ENCODE data around the gene GREB1L. TPM values are rescaled to one million over a fixed set of nuclear protein-coding genes. Genes with fewer than 3 reads are reported as not detected.

Gene GREB1L
- polyA plus RNA-seq, 1 donor (not counting 4 experiments of a cell fraction or from before 2014, with no cell fraction given) = 5.5 TPM

DNA sequence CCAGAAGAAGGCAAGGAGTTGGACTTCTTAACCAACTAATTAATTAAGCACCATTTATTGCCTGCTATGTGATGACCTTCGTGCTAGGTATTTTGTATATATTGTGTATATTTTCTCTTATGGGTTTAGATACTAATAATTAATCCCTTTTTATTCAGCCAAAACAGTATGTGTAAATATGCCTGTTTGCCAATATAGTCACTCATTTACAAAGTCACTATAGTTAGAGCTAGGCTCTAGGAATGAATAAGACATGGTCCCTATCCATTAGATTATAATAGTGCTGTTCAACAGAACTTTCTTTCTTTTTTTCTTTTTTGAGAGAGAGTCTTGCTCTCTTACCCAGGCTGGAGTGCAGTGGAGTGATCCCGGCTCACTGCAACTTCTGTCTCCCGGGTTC lies 51.4 kb downstream of the GREB1L start:
- H3K36me3 ChIP-seq (ENCODE audit: control insufficient read depth in 2 of 2, extremely low read depth in 1 of 2, insufficient read depth in 2 of 2, low read length in 2 of 2) = no peaks in the 10 kb centered on the region
- H3K4me1 ChIP-seq (ENCODE audit: control insufficient read depth, extremely low read depth, insufficient read depth, low read length) = peaks cover 11% of the 10 kb centered on the region
- no peaks in the 10 kb centered on the region for H4K20me1 ChIP-seq (ENCODE audit: control insufficient read depth, extremely low read depth, insufficient read depth, low read length)
- TF ChIP-seq EZH2 (IDR thresholded peaks at IDR 0.05; ENCODE audit: low read length) = no peak
- TF ChIP-seq, protein P1, sequence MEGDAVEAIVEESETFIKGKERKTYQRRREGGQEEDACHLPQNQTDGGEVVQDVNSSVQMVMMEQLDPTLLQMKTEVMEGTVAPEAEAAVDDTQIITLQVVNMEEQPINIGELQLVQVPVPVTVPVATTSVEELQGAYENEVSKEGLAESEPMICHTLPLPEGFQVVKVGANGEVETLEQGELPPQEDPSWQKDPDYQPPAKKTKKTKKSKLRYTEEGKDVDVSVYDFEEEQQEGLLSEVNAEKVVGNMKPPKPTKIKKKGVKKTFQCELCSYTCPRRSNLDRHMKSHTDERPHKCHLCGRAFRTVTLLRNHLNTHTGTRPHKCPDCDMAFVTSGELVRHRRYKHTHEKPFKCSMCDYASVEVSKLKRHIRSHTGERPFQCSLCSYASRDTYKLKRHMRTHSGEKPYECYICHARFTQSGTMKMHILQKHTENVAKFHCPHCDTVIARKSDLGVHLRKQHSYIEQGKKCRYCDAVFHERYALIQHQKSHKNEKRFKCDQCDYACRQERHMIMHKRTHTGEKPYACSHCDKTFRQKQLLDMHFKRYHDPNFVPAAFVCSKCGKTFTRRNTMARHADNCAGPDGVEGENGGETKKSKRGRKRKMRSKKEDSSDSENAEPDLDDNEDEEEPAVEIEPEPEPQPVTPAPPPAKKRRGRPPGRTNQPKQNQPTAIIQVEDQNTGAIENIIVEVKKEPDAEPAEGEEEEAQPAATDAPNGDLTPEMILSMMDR (optimal IDR thresholded peaks at IDR 0.05 in 1 of 3, IDR thresholded peaks at IDR 0.05 in 1 of 3, conservative IDR thresholded peaks at IDR 0.05 in 1 of 3; ENCODE audit: extremely low read depth in 1 of 3, insufficient read depth in 2 of 3, low read length in 3 of 3) = no peak
- FAIRE-seq (no peak), DNase-seq (ENCODE audit: low read depth, low spot score) (no peak)
- H2AFZ ChIP-seq (ENCODE audit: control insufficient read depth, low read length) = no peak overlapping the region
- no peaks in the 10 kb centered on the region for H3K27me3 ChIP-seq (ENCODE audit: control insufficient read depth, extremely low read depth, insufficient read depth, low read length)
- H3K4me3 ChIP-seq (ENCODE audit: control insufficient read depth in 2 of 3, extremely low read depth in 1 of 3, insufficient read depth in 2 of 3, low read depth in 1 of 3, low read length in 3 of 3) = no peak overlapping the region
- H3K4me2 ChIP-seq (ENCODE audit: control insufficient read depth, extremely low read depth, insufficient read depth, low read depth, low read length) = no peak overlapping the region
- H3K79me2 ChIP-seq (ENCODE audit: control insufficient read depth, insufficient read depth, low read length) = no peaks in the 10 kb centered on the region
- no peak overlapping the region for H3K27ac ChIP-seq (ENCODE audit: control insufficient read depth, insufficient read depth, low read length)
- no peaks in the 10 kb centered on the region for H3K9me1 ChIP-seq (ENCODE audit: control insufficient read depth, extremely low read depth, insufficient read depth, low read length)
- H3K9me3 ChIP-seq (ENCODE audit: control insufficient read depth, low read depth, low read length) = no peaks in the 10 kb centered on the region
- H3K9ac ChIP-seq (ENCODE audit: control insufficient read depth, extremely low read depth, insufficient read depth, low read length) = no peak overlapping the region
- dilution Hi-C loops (cut with MboI; ENCODE audit: extremely low pct_ligation_motif_present, low sequenced_read_pairs) = no loop called here

DNA sequence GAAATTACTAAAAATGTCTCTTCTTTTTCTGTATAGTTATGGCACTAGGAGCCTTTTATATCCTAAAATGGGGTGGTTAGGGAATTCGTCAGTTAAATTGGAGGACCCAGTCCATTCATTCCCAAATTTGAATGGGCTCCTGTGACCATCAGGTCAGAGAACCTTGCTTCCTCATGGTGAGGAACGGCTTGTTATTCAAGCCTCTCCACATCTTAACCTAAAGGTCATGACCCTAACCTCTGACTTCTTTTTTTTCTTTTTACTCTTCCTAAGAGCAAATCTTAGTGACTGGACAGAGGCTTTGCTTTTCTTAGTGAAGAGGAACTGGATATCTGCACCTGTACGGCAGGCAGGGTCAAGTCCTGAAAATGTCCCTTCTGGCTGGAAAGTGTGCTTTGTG lies 53.1 kb downstream of the GREB1L start:
- Histone ChIP-seq H3K27me3 (ENCODE audit: control insufficient read depth, extremely low read depth, insufficient read depth, low read length) (no peaks in the 10 kb centered on the region), H3K4me3 (ENCODE audit: control insufficient read depth in 2 of 3, extremely low read depth in 1 of 3, insufficient read depth in 2 of 3, low read depth in 1 of 3, low read length in 3 of 3) (no peak overlapping the region), H3K4me1 (ENCODE audit: control insufficient read depth, extremely low read depth, insufficient read depth, low read length) (peaks cover 11% of the 10 kb centered on the region), H4K20me1 (ENCODE audit: control insufficient read depth, extremely low read depth, insufficient read depth, low read length) (no peaks in the 10 kb centered on the region), H3K4me2 (ENCODE audit: control insufficient read depth, extremely low read depth, insufficient read depth, low read depth, low read length) (no peak overlapping the region), H3K9ac (ENCODE audit: control insufficient read depth, extremely low read depth, insufficient read depth, low read length) (no peak overlapping the region), H3K27ac (ENCODE audit: control insufficient read depth, insufficient read depth, low read length) (no peak overlapping the region), H3K79me2 (ENCODE audit: control insufficient read depth, insufficient read depth, low read length) (no peaks in the 10 kb centered on the region), H2AFZ (ENCODE audit: control insufficient read depth, low read length) (no peak overlapping the region), H3K9me3 (ENCODE audit: control insufficient read depth, low read depth, low read length) (no peaks in the 10 kb centered on the region), H3K36me3 (ENCODE audit: control insufficient read depth in 2 of 2, extremely low read depth in 1 of 2, insufficient read depth in 2 of 2, low read length in 2 of 2) (no peaks in the 10 kb centered on the region), H3K9me1 (ENCODE audit: control insufficient read depth, extremely low read depth, insufficient read depth, low read length) (no peaks in the 10 kb centered on the region)
- DNase-seq (ENCODE audit: low read depth, low spot score) = no peak
- dilution Hi-C loops (cut with MboI; ENCODE audit: extremely low pct_ligation_motif_present, low sequenced_read_pairs) = no loop called here
- TF ChIP-seq, protein P1 (optimal IDR thresholded peaks at IDR 0.05 in 1 of 3, IDR thresholded peaks at IDR 0.05 in 1 of 3, conservative IDR thresholded peaks at IDR 0.05 in 1 of 3; ENCODE audit: extremely low read depth in 1 of 3, insufficient read depth in 2 of 3, low read length in 3 of 3) = no peak
- no peak for TF ChIP-seq EZH2 (IDR thresholded peaks at IDR 0.05; ENCODE audit: low read length)
- FAIRE-seq = no peak

Measured in keratinocyte (primary cell).